ENCODE data around the gene AFF1.
"Not testable (repeated sequence)": the region's sequence is repeated elsewhere in the genome, so short reads cannot be mapped to it uniquely, and the experiment has no call there.

AFF1 gene

DNA sequence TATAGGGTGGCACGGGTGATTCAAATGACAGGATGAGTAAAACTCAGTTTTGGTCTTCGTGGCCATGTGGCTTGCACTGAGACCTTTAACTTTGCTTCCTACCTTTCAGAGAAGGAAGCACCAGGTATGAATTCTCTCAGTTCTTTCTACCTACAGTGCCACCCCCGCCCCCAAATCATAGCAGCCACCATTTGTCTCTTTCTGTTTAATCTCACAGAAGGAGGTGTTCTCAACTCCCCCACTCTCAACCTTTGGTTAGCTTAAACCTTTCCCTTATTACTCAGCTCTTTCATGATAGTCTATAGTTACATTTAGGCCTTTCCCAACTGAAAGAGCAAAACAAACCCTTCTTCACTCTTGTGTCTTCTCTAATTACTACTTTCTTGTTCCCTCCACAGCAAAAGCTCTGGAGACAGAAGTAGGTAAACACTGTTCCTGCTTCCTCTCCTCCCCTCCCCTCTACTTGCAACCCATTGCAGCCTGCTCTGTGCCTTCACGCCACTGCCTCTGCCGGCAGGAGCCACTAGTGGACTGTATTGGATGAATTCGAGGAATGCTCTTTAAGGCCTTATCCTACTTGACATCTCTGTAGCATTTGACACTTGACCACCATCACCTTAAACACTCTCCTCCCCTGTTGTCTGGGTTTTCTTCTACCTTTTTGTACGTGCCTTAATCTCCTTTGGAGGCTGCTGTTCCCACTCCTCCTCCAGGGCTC lies 123.7 kb downstream of the AFF1 start:
- no peak for DNase-seq

DNA sequence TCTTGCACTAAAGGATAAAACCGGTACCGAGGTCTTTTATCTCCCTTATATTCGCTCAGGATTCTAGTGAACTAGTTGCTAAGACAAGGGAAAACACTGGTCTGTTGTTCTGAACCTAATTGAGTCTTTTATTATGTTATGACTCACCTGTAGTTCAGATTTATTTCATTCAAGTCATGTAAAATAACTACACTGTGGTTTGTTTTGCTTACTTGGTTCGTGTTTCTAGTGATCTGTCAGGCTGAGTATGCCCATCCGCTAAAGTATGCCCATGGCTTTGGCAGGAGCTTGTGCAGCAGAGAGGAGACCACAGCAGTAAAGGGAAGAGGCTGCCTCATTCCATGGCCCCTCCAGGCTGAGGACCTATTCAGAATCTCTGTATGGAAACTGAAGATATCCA lies 126.1 kb downstream of the AFF1 start:
- DNase-seq, result no peak

DNA sequence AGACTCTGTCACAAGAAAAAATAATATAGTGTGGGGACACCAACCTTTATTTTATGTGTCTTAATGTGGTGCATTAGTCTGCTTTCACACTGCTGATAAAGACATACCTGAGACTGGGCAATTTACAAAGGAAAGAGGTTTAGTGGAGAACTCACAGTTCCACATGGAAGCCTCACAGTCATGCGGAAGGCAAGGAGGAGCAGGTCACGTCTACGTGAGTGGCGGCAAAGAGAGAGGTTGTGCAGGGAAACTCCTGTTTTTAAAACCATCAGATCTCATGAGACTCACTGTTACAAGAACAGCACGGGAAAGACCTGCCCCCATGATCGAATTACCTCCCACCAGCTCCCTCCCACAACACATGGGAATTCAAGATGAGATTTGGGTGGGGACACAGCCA lies 130.2 kb downstream of the AFF1 start:
- no peak for DNase-seq

DNA sequence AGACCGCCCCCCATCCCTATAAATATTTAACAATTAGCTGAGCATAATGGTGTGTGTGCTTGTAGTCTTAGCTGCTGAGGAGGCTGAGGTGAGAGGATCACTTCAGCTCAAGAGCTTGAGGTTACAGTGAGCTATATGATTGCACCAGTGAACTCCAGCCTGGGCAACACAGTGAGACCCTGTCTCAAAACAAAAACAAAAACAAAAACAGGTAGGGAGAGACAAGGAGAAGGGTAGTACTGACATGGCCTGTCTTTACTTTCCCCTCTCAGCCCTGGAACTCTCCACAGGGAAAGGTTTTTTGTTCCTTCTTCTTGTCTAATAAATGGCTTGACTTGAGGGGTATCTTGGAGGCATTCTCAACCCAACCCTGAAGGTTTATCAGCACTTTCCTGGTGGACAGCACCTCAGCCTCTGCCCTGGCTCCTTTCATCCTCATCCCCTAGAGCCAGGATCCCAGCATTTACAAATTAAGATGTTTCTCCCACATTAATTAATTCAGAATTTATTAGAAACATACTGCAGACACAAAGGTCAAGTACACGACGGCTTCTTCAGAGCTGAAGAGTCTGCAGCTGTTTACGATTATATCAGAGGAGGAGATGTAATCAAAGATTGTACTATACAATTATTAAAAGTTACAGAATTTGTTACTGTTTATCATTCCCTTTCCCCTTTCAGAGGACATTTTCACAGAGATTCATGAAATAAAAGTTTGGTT lies 131.8 kb downstream of the AFF1 start:
- DNase-seq, result no peak

DNA sequence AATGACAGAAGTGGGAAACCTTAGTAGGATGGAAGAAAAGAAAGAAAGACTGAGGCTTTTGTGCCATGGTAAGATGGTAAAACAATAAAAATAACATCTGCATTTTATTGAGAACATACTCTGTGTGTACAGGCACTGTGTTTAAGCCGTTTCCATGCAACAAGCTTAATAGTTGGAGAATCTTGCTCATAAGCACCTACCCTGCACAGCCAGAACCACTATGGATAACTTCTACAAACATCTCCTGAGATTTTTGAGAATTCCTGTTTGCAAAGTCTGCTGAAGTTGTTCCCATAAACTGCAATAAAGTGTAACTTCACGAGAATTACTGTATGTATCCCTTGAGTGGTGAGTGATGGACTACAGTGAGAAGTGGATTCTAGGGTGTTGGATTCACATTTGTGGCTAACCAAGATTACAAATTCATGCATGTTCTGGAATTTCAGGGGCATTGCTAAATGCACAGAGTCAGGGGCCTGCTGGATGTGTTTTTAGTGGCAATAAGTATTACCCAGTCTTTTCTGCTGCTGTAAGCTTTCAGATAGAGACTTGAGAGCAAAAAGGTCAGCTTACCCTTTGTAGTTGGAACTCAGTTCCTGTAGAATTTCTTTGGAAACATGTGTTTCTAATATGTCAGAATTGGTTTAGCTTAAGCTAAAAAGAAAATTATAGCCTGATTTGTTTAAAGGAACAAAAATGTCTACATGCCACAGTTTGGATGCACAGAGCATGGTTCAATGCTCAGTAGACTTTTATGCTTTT lies 132.5 kb downstream of the AFF1 start:
- no peak for DNase-seq

DNA sequence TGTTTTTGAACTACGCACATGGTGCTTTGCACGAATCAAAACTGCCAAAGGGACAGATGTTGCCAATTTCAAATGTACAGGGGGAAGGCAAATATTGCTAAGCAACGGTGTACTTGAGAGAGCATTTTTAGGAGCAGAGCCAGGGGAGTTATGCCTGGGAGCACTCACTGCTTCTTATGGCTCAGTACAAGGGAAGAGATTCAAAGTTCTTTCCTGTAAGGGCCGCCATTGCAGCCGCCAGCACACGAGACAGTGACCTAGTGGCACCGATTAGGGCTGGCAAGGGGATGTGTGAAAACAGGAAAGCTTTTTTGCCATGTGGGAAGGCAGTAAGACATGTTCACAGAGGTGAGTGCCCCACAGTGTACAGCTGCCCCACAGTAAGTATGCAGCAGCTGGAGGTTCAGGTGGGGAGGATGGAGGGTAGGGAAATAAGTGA lies 133.8 kb downstream of the AFF1 start:
- DNase-seq, result peak; percentile 91

DNA sequence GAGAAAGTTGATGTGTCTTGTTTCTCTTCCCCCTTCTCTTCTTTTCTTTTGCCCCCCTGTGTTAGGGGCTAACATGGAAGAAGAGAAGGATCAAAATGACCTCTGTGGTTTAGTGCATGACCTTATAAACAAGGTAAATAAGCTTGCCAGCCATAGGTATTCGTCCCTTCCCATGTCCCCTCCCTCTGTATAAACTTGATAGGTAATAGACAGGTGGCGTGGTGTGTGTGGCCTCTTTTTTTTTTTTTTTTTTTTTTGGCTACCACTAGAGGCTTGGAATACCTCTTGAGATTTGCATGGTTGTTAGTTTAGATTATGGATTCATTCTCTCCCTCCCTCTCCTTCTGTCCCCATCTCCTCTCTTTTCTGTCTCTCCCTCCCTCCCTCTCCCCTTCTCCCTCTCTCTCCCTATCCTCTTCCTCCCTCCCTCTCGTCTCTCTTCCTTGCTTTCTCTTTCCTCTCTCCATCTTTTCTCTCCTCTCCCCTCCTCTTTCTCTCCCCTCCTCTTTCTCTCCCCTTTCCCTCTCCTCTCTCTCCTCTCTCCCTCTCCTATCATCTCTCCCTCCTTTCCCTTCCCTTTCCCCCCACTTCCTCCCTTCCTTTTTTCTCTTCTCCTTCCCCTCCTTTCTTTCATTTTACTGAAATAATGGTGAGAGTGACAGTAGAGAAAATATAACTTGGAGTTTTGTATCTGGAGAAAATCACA lies 134.4 kb downstream of the AFF1 start:
- DNase-seq, result peak; percentile 29

DNA sequence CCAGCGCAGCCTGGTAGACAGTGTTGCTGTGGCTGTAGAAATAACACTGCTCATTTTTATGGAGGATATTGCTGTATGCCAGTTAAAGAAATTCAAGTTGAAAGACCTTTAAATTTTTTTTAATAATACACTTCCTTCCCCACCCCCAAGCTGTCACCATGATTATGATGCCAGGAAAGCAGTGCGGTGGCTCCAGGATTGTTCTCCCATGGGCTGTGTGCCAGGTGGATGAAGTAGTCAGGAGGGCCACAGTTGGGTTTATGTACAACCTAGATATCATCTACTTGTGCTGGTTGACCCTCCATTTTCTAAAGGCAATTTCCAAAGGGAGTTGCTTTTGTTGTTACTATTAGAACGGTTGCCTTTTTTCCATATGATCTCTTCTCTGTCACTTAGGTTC lies 136.6 kb downstream of the AFF1 start:
- DNase-seq, result no peak

DNA sequence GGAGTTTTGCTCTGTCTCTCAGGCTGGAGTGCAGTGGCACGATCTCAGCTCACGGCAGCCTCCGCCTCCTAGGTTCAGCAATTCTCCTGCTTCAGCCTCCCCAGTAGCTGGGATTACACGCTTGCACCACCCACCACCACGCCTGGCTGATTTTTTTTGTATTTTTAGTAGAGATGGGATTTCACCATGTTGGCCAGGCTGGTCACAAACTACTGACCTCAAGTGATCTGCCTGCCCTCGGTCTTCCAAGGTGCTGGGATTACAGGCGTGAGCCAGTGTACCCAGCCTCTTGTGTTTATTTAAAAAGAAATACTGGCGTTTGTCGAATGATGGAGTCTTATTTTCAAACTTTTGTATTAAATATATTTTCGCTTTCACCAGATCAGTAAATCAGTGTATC lies 137.7 kb downstream of the AFF1 start:
- DNase-seq, result not testable (repeated sequence)

DNA sequence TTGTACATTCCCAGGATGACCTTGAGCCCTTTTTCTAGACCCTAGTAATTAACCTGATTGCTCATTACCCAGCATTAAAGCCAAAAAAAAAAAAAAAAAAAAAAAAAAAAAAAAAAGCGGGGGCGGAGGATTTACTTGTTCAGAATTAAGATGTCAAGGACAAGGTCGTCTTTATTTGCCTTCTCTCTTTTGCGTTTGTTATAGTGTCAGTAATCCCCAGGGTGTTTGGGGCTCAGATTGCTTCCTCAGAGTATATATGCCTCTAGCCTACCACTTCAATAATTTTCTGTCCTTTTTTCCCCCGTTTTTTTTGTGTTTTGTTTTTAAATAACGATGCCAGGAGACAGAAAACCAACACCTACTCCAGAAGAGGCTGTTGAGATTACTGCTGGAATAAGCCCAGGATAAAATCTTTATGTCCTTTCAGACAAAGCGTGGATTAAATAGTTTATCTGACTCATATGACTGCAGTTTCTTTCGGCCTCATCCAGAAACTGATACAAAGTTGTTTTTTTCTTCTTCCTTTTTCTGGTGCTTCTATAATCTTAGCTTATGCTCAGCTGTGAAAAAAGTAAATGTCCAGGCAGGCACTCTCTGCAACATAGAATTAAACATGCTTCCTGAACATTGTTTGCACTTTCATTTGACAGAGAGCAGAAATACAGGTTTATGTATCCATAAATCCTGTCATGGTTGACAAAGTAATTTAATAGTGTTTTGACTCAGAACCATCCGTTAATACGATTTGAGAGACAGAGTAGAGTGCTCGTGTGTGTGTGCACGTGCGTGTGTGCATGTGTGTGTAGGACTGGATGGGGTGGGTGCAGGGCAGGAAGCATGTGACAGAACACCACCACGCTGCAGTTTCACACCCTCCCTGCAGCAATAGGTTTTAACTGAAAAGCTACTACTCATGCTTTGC lies 138.6 kb downstream of the AFF1 start:
- peak; percentile 23 for DNase-seq

DNA sequence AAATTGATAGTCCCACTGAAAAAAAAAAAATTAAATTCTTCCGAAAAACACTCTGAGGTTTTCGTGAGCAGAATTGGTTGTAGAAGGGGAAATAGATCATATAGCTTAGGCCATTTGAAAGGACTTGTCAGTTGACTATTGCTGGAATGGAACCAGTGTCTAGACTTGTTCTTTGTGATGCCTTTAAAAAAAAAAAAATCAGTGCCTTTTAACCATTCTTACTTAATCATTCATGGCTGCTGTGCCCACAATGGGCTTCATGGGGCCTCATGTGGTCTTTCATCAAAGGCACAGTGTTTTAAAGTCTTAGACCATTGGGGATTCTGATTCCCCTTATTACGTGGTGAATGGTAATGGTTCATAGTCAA lies 139.3 kb downstream of the AFF1 start:
- DNase-seq, result no peak

DNA sequence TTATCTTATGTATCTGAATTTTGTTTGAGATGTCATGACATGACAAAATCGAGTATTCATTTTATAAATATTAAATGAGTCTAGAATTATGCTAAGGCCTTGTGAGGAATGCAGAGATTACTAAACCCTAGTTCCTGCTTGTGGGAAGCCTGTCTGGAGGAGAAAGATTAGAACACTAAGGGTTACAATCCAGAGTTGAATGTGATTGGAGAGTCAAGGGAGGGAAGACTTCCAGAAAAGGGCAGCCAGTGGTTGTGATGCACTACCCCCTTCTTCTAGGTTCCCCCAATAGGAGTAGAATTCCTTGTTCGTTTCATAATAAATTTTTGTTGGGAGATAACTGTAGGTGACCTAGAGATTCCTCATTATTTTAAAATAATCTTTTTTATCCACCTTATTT lies 141.1 kb downstream of the AFF1 start:
- DNase-seq, result no peak

DNA sequence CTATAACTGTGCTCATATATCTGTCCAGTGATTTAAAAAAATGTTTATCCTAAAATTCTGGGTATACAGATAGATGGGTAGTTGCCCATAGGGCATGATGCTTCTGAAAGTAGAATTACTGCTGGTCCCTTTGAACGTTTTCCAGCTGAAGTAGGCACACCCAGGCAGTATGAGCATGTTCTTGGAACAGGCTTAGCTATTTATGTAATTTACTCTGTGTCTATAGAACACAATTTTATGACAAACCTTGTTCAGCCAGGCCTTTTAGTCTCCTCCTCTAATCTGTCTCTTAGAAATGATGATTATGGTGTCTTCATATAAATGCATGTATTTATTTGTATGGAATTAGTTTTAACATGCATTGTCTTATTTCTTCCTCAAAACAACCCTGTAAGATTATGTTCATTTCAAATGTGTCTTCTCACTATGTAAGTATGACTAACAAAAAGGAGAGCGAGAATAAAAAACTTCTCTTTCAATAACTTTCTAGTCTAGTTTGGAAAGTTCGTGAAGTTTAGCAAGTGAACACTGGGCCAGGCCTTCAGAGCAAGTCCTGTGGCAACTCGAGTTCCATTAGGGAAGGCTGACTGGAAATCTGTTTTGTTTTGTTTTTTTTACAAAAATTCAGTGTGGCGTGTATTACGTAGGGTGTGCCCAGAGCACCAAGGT lies 142.0 kb downstream of the AFF1 start:
- no peak for DNase-seq

DNA sequence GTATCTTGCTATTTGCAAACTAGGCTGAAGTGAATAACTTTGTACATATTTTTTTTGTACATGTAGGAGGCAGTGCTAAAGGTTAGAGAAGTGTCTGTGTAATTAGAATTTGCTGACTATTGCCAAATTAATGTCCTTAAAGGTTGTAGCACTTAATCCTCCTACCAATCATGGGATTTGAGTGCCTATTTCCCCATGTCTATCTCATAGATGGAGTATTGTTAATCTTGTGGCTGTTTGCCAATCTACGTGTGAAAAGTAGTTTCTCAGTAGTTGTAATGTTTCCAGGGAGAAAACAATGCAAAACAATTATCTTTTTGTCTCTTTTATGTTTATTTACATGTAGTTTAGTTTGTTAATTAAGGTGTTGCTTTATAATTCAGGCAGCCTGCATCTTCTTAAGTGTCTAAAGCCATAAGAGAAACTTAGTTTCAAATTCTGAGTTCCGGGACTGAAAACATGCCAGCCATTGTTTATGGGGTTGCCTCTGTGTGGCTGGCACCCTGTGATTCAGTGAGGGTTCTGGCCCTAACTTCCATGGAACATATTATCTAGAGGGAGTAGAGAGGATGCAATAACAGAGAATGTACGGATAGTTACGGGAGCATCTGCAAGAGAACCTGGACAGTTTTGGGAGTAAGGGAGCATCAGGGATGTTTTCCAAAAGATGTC lies 143.2 kb downstream of the AFF1 start:
- DNase-seq, result no peak

DNA sequence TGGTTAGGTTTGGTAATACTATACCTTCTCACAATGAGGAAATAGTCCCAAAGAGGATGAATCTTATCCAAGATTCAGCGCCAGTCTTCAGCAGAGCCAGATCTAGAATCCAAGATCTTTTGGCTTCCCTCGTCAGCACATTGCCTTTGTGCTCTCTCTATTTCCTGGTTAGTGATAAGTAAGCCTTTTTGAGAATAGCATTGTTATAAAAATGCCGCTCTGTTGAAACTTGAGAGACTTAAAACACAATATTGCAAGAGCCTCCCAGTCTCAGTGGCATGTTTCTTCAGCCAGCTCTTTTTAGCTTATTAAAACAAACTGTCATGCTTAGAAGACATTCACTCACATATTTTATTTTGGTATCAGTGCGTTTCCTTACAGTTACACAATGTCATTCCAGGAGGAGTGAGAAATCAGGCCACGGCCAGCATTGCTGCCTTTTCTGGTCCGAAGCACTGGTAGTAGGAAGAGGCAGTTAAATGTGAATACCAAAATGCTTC lies 144.2 kb downstream of the AFF1 start:
- DNase-seq, result no peak

DNA sequence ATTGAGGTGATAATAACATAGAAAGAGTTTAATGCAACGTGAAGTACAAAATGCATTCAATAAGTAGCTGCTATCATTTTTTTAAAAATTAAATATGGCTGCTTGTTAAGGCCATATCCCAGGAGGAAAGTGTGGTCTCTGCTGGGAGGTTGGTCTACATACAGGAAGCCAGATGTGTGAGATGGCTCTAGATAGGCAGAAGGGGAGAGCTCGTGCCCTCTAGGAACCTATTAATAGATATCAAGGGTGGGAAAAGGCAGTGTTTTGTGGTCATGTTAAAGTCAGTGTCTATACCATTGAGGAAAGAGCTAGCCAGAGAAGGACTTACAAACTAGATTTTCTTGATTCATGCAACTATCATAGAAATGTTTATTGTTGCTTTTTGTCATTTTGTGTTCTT lies 145.2 kb downstream of the AFF1 start:
- no peak for DNase-seq

DNA sequence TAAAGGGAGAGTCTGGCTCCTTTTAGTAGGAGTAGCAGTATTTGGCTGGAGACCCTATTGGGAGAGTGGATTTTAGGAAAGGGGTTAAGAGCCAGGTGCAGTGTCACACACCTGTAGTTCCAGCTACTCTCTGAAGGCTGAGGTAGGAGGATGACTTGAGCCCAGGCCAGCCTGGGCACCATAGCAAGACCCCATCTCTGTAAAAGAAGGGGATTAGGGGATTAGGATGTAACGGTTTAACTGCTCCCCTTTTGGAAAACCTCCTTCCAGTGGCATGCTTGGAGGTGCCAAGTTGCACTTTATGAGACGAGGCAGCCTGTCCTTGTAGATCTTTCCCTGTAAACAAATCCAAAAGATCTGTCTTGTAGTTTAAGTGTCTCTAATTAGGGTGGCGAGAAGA lies 145.7 kb downstream of the AFF1 start:
- DNase-seq, result no peak

DNA sequence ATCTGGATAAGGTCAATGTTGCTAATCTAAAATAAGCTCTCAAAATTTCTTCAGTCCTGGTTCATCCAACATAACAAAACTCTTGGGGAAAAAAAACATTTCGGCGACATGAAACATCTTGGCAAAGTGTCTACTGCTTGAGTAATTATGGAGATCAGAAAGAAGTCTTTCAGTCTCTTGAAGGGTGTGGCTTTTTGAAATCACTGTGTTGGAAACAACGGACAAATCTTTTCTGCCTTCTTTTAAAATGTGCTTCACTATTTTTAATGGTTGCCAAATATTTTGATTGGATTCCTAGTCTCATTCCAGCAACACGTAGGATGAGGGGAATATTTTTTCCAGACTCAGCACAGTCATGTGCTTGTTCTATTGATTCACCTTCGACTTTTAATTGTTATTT lies 147.0 kb downstream of the AFF1 start:
- DNase-seq, result no peak

DNA sequence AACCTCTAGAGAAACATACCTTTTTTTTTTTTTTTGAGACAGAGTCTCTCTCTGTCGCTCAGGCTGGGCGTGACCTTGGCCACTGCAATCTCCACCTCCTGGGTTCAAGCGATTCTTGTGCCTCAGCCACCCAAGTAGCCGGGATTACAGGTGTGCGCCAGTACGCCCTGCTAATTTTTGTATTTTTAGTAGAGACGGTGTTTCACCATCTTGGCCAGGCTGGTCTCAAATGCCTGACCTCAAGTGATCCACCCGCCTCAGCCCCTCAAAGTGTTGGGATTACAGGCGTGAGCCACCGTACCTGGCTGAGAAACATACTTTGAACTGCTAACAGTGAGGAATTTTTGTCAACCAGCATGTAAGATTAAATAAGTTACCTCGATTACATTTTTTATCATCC lies 150.9 kb downstream of the AFF1 start:
- not testable (repeated sequence) for DNase-seq

DNA sequence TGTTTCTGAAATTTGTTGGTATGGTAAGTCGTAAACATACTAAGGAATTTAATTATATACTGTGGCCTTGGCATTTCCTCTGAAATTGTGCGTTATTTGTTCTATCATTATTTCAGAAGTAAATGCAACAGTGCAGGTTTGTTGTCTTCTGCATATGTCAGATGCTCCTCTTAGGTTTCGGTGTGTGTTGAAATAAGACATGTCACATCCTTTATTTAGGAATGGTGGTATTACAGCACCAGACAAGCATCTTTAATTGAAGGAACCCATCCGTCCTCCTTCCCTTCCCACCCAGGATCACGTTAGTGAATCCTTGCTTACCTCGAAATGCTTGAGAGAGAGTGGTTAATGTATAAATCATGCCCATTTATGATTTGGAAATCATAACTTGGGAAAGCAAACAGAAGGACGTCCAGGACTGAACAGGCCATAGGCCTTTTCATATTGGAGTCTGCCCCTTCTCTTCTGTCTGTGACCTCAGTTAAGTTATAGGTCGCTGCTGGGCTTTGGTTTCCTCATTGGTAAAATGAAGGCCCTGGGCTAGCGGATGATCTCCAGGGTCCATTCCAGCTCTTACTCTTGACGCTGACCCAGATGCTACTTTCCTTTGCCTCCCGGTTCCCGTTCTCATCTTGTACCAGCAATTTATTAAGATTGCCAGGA lies 151.5 kb downstream of the AFF1 start:
- DNase-seq, result no peak
